Measurements from ENCODE around the gene SLC24A3.

The SLC24A3 gene

DNA sequence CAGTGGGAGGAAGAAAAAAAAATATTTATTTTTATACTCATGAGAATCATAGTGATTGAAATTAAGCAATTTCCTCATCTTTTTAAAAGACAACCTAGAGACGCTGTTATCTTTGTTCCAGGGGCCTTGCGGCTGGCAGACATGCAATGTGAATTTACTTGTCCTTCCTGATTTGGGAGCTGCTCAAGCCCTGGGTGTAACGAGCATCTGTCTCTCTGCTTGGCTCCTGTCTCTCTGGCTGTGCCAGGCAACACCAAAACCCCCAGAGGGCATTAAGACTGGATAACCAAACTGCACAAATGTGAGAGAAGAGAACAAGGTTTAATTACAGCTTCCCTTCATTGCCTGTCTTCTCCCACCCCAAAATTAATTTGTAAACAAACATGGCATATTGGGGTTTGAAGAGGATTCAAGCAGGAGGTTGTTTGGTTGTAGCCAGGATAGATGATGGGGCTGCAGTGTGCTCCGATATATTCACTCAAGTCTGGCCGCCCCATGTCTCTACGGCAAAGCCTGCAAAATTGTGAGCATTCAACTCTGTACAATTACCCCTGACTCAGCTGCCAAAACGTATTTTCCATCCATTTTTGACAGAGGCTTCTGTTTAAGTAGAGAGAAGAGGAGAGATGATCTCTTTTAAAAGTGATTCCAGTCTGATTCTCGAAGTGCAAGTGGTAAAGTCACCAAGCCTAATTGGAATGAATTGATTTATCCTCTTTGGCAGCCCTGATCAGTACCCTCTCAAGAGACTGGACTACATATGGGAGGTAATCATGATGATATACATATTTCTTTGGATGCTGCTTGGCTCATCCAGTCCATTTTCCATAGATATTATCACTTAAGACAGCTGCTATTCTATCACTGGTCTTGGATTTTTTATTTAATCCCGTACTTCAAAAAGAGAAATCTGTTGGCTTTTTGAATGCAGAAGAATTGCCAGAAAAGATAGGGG lies 170.2 kb downstream of the SLC24A3 start:
- peak overlapping the region; percentile 48 to 88 (median 68) for H3K27ac Mint-ChIP-seq
- TF ChIP-seq, protein P1, sequence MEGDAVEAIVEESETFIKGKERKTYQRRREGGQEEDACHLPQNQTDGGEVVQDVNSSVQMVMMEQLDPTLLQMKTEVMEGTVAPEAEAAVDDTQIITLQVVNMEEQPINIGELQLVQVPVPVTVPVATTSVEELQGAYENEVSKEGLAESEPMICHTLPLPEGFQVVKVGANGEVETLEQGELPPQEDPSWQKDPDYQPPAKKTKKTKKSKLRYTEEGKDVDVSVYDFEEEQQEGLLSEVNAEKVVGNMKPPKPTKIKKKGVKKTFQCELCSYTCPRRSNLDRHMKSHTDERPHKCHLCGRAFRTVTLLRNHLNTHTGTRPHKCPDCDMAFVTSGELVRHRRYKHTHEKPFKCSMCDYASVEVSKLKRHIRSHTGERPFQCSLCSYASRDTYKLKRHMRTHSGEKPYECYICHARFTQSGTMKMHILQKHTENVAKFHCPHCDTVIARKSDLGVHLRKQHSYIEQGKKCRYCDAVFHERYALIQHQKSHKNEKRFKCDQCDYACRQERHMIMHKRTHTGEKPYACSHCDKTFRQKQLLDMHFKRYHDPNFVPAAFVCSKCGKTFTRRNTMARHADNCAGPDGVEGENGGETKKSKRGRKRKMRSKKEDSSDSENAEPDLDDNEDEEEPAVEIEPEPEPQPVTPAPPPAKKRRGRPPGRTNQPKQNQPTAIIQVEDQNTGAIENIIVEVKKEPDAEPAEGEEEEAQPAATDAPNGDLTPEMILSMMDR (IDR thresholded peaks at IDR 0.05; ENCODE audit: unreplicated experiment in 3 of 3) = no peak

DNA sequence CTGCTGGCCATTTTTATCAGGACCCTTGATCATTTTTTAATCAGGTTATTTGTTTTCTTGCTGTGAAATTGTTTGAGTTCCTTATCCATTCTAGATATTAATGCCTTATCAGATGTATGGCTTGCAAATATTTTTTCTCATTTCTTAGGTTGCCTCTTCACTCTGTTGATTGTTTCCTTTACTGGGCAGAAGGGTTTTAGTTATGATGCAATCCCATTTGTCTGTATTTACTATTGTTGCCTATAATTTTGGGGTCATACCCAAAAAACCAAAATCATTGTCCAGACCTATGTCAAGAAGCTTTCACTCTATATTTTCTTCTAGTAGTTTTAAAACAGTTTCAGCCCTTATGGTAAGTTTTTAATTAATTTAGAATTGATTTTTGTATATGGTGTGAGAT lies 172.5 kb downstream of the SLC24A3 start:
- Mint-ChIP-seq H3K4me1 (peaks cover 44% of the 10 kb centered on the region), H3K9me3 (peaks cover 22% of the 10 kb centered on the region), H3K27me3 (ENCODE audit: low read depth) (no peaks in the 10 kb centered on the region), H3K27ac (no peak overlapping the region), H3K4me3 (no peak overlapping the region), H3K36me3 (ENCODE audit: low read depth) (no peaks in the 10 kb centered on the region)
- TF ChIP-seq, protein P1 (IDR thresholded peaks at IDR 0.05; ENCODE audit: unreplicated experiment in 3 of 3) = no peak

More for the DNA sequence above, 170.2 kb downstream of the SLC24A3 start:
- Mint-ChIP-seq H3K9me3 (peaks cover 5% of the 10 kb centered on the region), H3K27me3 (ENCODE audit: low read depth) (no peaks in the 10 kb centered on the region), H3K4me1 (peaks cover 58% of the 10 kb centered on the region), H3K4me3 (no peak overlapping the region), H3K36me3 (ENCODE audit: low read depth) (no peaks in the 10 kb centered on the region)

DNA sequence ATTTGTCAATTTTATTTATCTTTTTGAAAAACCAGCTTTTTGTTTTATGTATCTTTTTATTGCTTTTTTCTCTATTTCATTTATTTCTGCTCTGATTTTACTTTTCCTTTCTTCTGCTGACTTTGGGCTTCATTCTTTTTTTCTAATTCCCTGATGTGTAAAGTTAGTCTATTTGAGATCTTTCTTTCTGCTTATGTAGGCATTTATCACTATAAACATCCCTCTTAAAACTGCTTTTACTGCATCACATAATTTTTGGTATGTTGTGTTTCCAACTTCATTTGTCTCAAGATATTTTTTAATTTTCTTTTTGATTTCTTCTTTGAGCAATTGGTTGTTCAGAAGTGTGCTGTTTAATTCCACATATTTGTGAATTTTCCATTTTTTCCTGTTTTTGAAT lies 174.8 kb downstream of the SLC24A3 start:
- H3K9me3 Mint-ChIP-seq = peaks cover 31% of the 10 kb centered on the region
- H3K4me1 Mint-ChIP-seq = peaks cover 26% of the 10 kb centered on the region
- H3K36me3 Mint-ChIP-seq (ENCODE audit: low read depth) = no peaks in the 10 kb centered on the region
- H3K4me3 Mint-ChIP-seq = no peak overlapping the region
- TF ChIP-seq, protein P1 (IDR thresholded peaks at IDR 0.05; ENCODE audit: unreplicated experiment in 3 of 3) = no peak
- no peaks in the 10 kb centered on the region for H3K27me3 Mint-ChIP-seq (ENCODE audit: low read depth)
- H3K27ac Mint-ChIP-seq = no peak overlapping the region

DNA sequence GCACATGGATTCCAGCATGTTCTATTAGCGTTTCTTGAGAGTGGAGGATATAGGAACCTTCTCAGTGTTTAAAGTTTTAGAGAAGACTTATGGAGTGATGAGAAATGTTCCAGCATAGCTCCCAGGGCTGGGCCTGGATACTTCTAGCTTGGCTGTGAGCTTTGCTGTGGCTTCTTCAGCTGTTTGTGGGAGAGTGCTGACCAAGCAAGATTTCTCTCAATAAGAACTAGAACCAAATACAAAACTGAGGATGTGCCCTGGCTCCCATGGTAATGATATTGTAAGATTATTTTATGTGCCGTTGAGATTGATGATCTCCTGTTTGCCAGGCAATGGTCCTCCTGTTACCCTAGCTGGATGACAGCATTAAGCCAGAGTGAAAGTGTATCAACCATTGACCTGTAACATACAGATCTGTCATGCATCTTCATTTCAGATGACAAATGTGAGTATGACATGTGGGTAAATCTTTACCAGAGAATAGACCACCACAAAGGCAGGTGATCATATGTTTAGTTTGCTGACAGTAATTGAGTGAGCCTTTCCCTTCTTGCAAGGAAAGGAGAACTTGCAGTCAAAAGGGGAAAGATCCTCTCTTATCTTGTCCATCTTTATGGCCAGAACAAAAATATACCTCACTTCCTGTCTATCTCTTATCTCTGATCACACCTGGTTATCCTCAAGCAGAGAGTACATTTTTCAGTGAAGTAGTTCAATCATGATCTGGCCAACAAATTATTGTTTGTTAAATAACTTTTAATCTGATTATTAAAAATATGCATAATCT lies 180.1 kb downstream of the SLC24A3 start:
- no peaks in the 10 kb centered on the region for H3K27me3 Mint-ChIP-seq (ENCODE audit: low read depth)
- no peak overlapping the region for H3K27ac Mint-ChIP-seq
- no peak overlapping the region for H3K4me3 Mint-ChIP-seq
- TF ChIP-seq, protein P1 (IDR thresholded peaks at IDR 0.05; ENCODE audit: unreplicated experiment in 3 of 3) = no peak
- H3K9me3 Mint-ChIP-seq = peaks cover 47% of the 10 kb centered on the region
- peaks cover 6% of the 10 kb centered on the region for H3K36me3 Mint-ChIP-seq (ENCODE audit: low read depth)
- H3K4me1 Mint-ChIP-seq = peaks cover 22% of the 10 kb centered on the region

DNA sequence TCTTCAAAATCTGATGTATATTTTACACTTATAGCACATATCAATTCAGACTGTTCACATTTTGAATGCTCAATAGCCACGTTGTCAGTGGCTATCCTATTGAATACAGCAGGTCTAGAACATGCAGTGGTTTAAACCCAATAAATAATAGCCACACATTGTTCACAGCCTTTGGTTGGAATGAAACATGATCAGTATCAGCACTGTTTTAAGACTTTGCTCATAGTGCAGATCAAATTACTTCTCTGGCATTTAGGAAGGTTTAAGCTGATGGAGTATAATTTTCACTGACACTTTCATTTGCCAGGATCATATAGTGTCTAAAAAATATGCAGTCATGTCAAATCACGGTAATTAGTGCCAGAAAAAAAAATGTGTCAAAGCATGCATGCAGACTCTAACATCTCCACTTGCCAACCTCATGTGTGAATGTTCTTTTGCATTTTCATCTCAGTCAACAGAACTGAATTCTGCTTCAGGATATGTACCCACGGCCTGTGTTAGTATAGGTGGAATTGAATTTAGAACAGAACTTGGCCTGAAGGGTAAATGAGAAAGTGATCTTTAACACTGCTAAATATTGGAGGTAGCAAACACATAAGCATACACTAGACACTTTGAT lies 184.1 kb downstream of the SLC24A3 start:
- TF ChIP-seq, protein P1 (IDR thresholded peaks at IDR 0.05; ENCODE audit: unreplicated experiment in 3 of 3) = no peak
- peak overlapping the region in 2 of 3 experiments; percentile 13 to 23 for H3K27ac Mint-ChIP-seq
- H3K4me1 Mint-ChIP-seq = peaks cover 22% of the 10 kb centered on the region
- H3K36me3 Mint-ChIP-seq (ENCODE audit: low read depth) = peaks cover 20% of the 10 kb centered on the region
- no peaks in the 10 kb centered on the region for H3K27me3 Mint-ChIP-seq (ENCODE audit: low read depth)
- peaks cover 45% of the 10 kb centered on the region for H3K9me3 Mint-ChIP-seq
- H3K4me3 Mint-ChIP-seq = peak overlapping the region in 1 of 3 experiments; percentile 18

Data from nephron (organoid).